Neural cell (in vitro differentiated cells): Measurements from ENCODE around the gene NARS2. TPM values are rescaled to one million over a fixed set of nuclear protein-coding genes. Genes with fewer than 3 reads are reported as not detected.

ENCODE experiments used
- H2AFZ ChIP-seq: fragments of 200-600, 300-800 bp; sonication (generic), shearing (Covaris generic); 2 replicates; pipeline ENCODE4 v1.6.0; 2014; ENCODE audit warnings: low read depth, mild to moderate bottlenecking, antibody characterized with exemption, low read length, moderate library complexity
- H3F3A ChIP-seq: fragments of 200-600 bp; shearing (Covaris generic); 2 replicates; pipeline ENCODE4 v1.6.1; 2016; ENCODE audit warnings: mild to moderate bottlenecking, moderate library complexity, mixed read lengths, antibody characterized with exemption, low read length; ENCODE audit not compliant: insufficient read depth, poor library complexity, severe bottlenecking
- H3K27ac ChIP-seq: fragments of 200-600, 300-800 bp; sonication (generic), shearing (Covaris generic); 2 replicates; pipeline ENCODE4 v1.5.1; 2014; ENCODE audit warnings: mild to moderate bottlenecking, low read length, moderate library complexity
- H3K27me3 ChIP-seq: fragments of 300-800, 200-600 bp; sonication (generic), shearing (Covaris generic); 2 replicates; pipeline ENCODE4 v1.6.0; 2014; ENCODE audit warnings: mild to moderate bottlenecking, low read depth, low read length, moderate library complexity; ENCODE audit not compliant: insufficient read depth
- H3K36me3 ChIP-seq: fragments of 300-800, 200-600 bp; sonication (generic), shearing (Covaris generic); 2 replicates; pipeline ENCODE4 v1.5.1; 2014; ENCODE audit warnings: mild to moderate bottlenecking, antibody characterized with exemption, low read length, moderate library complexity; ENCODE audit not compliant: insufficient read depth
- H3K4me2 ChIP-seq: fragments of 300-800, 200-600 bp; sonication (generic), shearing (Covaris generic); 2 replicates; pipeline ENCODE4 v1.6.0; 2014; ENCODE audit warnings: mild to moderate bottlenecking, low read length
- H3K4me3 ChIP-seq: fragments of 300-800, 200-600 bp; sonication (generic), shearing (Covaris generic); 2 replicates; pipeline ENCODE4 v1.5.1; 2014; ENCODE audit warnings: mild to moderate bottlenecking, low read length, moderate library complexity
- H3K79me2 ChIP-seq: fragments of 200-600 bp; shearing (Covaris generic); replicated peaks from 2 replicates; pipeline ENCODE4 v1.6.0; 2014; ENCODE audit warnings: mild to moderate bottlenecking, low read length, moderate library complexity; ENCODE audit not compliant: insufficient read depth
- H3K9ac ChIP-seq: fragments of 300-800, 200-600 bp; sonication (generic), shearing (Covaris generic); 2 replicates; pipeline ENCODE4 v1.6.1; 2016; ENCODE audit warnings: mild to moderate bottlenecking, low read length, mixed read lengths
- H3K9me2 ChIP-seq: fragments of 200-600 bp; shearing (Covaris generic); 2 replicates; pipeline ENCODE4 v1.6.1; 2016; ENCODE audit warnings: mild to moderate bottlenecking, low read length, mixed read lengths; ENCODE audit not compliant: insufficient read depth
- H3K9me3 ChIP-seq: fragments of 200-600, 300-800 bp; sonication (generic), shearing (Covaris generic); 2 replicates; pipeline ENCODE4 v1.6.1; 2016; ENCODE audit warnings: mild to moderate bottlenecking, mixed run types, low read length, moderate library complexity, mixed read lengths
- H4K20me1 ChIP-seq: fragments of 200-600 bp; shearing (Covaris generic); 2 replicates; pipeline ENCODE4 v1.6.1; 2016; ENCODE audit warnings: mild to moderate bottlenecking, mixed run types; ENCODE audit not compliant: insufficient read depth
- CTCF ChIP-seq: fragments of 450-650 bp; IDR thresholded peaks from 2 replicates; pipeline ENCODE4 v1.5.1; 2014; ENCODE audit warnings: antibody characterized with exemption, mild to moderate bottlenecking, moderate library complexity; ENCODE audit not compliant: poor library complexity, severe bottlenecking
- EP300 ChIP-seq: fragments of 450-650 bp; conservative IDR thresholded peaks from 2 replicates; pipeline ENCODE4 v1.6.1; 2014; ENCODE audit warnings: antibody characterized with exemption, mild to moderate bottlenecking, moderate library complexity; ENCODE audit not compliant: poor library complexity, severe bottlenecking
- EZH2 ChIP-seq: fragments of 200-600, 300-800 bp; shearing (Covaris generic), sonication (generic); IDR thresholded peaks from 2 replicates; pipeline ENCODE4 v1.6.1; 2014; ENCODE audit warnings: antibody characterized with exemption, low read length, borderline replicate concordance, mild to moderate bottlenecking; ENCODE audit not compliant: insufficient read depth, poor library complexity, severe bottlenecking
- MXI1 ChIP-seq: fragments of 450-650 bp; conservative IDR thresholded peaks from 2 replicates; pipeline ENCODE4 v1.6.1; 2014; ENCODE audit warnings: antibody characterized with exemption, mild to moderate bottlenecking; ENCODE audit not compliant: poor library complexity, severe bottlenecking
- POLR2AphosphoS5 ChIP-seq: IDR thresholded peaks from 2 replicates; pipeline ENCODE4 v1.6.1; 2012
- RAD21 ChIP-seq: fragments of 450-650 bp; conservative IDR thresholded peaks from 2 replicates; pipeline ENCODE4 v1.6.1; 2014; ENCODE audit warnings: antibody characterized with exemption, mild to moderate bottlenecking, moderate library complexity
- REST ChIP-seq: IDR thresholded peaks from 2 replicates; pipeline ENCODE4 v1.6.1; 2012; ENCODE audit warnings: borderline replicate concordance
- SMC3 ChIP-seq: fragments of 450-650 bp; conservative IDR thresholded peaks from 2 replicates; pipeline ENCODE4 v1.6.1; 2014; ENCODE audit warnings: antibody characterized with exemption, mild to moderate bottlenecking, moderate library complexity; ENCODE audit not compliant: poor library complexity
- TAF1 ChIP-seq: IDR thresholded peaks from 2 replicates; pipeline ENCODE4 v1.6.1; 2012; ENCODE audit warnings: low read depth
- polyA plus RNA-seq: library from polyadenylated mRNA; depleted of rRNA; stranded (reverse); fragments of >200 nt; gene quantifications from 2 replicates; pipeline ENCODE4 v1.2.3, GENCODE V29; 2014

NARS2 gene
- polyA plus RNA-seq, 1 donor from 2014 or later = 39.6 TPM

- TF ChIP-seq MXI1 (no peak), TAF1 (no peak), RAD21 (no peak), EP300 (no peak), EZH2 (no peak)
- no peak overlapping the region for H3K27ac ChIP-seq
- H2AFZ ChIP-seq = no peak overlapping the region
- H3K4me3 ChIP-seq = no peak overlapping the region
- no peak overlapping the region for H3K4me2 ChIP-seq
- H3K9ac ChIP-seq = no peak overlapping the region
- H3K9me3 ChIP-seq = no peaks in the 10 kb centered on the region
- H3K36me3 ChIP-seq = no peaks in the 10 kb centered on the region
- no peaks in the 10 kb centered on the region for H3F3A ChIP-seq
- no peaks in the 10 kb centered on the region for H4K20me1 ChIP-seq
- no peaks in the 10 kb centered on the region for H3K27me3 ChIP-seq
- no peaks in the 10 kb centered on the region for H3K79me2 ChIP-seq
- no peaks in the 10 kb centered on the region for H3K9me2 ChIP-seq
Observed at GRCh38 chr11:78470861-78471442, 103.7 kb downstream of the NARS2 start.

- H3K9ac ChIP-seq = no peak overlapping the region
Observed at GRCh38 chr11:78469896-78470295, 104.8 kb downstream of the NARS2 start.

More at GRCh38 chr11:78469896-78470295, 104.8 kb downstream of the NARS2 start:
- H3K4me2 ChIP-seq = no peak overlapping the region
- no peaks in the 10 kb centered on the region for H3K79me2 ChIP-seq
- H3F3A ChIP-seq = no peaks in the 10 kb centered on the region
- H4K20me1 ChIP-seq = no peaks in the 10 kb centered on the region
- no peaks in the 10 kb centered on the region for H3K36me3 ChIP-seq
- H3K9me3 ChIP-seq = no peaks in the 10 kb centered on the region
- TF ChIP-seq SMC3 (no peak), EZH2 (no peak), RAD21 (no peak), REST (no peak), CTCF (no peak), TAF1 (no peak), EP300 (no peak), MXI1 (no peak), POLR2AphosphoS5 (no peak)
- H3K9me2 ChIP-seq = no peaks in the 10 kb centered on the region
- no peak overlapping the region for H3K4me3 ChIP-seq
- H2AFZ ChIP-seq = no peak overlapping the region
- H3K27me3 ChIP-seq = no peaks in the 10 kb centered on the region
- no peak overlapping the region for H3K27ac ChIP-seq
